ENCODE measurements around the gene MYO19.
"Not testable (repeated sequence)": the region's sequence is repeated elsewhere in the genome, so short reads cannot be mapped to it uniquely, and the experiment has no call there.

MYO19 gene

GRCh38 chr17:36524428-36524876 is 10.2 kb downstream of the MYO19 start:
- no peak overlapping the region for H3K9ac ChIP-seq (ENCODE audit: low read length)
- H3K36me3 ChIP-seq (ENCODE audit: control insufficient read depth, insufficient read depth, low read length), result peaks cover 6% of the 10 kb centered on the region

DNA sequence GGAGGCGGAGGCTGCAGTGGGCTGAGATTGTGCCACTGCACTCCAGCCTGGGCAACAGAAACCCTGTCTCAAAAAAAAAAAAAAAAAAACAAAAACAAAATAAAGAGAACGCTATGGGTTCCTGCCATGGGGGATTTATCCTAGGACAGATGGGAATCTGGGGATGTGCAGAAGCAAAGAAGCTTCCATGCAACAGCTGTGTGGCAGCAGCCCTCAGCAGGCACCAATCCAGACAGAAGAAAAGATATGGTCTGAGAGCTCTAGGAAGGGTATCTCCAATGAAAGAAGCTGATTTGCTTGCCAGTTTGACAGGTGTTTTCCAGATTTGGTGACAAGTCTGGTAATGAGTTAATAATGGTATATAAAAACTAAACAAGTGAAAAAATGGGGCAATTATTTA is 11.6 kb downstream of the MYO19 start:
- H3K36me3 ChIP-seq (ENCODE audit: control insufficient read depth, insufficient read depth, low read length), result peaks cover 6% of the 10 kb centered on the region
- no peaks in the 10 kb centered on the region for H3K27me3 ChIP-seq (ENCODE audit: control insufficient read depth, insufficient read depth, low read length)
- no peaks in the 10 kb centered on the region for H3K4me1 ChIP-seq (ENCODE audit: control insufficient read depth, insufficient read depth, low read length)
- H3K9me3 ChIP-seq (ENCODE audit: control insufficient read depth, low read length), result no peaks in the 10 kb centered on the region
- H3K4me3 ChIP-seq (ENCODE audit: low read length), result no peak overlapping the region
- no peak overlapping the region for H3K9ac ChIP-seq (ENCODE audit: low read length)

More at GRCh38 chr17:36524428-36524876, 10.2 kb downstream of the MYO19 start:
- H3K27me3 ChIP-seq (ENCODE audit: control insufficient read depth, insufficient read depth, low read length), result no peaks in the 10 kb centered on the region
- no peaks in the 10 kb centered on the region for H3K9me3 ChIP-seq (ENCODE audit: control insufficient read depth, low read length)
- H3K4me3 ChIP-seq (ENCODE audit: low read length), result no peak overlapping the region
- no peaks in the 10 kb centered on the region for H3K4me1 ChIP-seq (ENCODE audit: control insufficient read depth, insufficient read depth, low read length)

DNA sequence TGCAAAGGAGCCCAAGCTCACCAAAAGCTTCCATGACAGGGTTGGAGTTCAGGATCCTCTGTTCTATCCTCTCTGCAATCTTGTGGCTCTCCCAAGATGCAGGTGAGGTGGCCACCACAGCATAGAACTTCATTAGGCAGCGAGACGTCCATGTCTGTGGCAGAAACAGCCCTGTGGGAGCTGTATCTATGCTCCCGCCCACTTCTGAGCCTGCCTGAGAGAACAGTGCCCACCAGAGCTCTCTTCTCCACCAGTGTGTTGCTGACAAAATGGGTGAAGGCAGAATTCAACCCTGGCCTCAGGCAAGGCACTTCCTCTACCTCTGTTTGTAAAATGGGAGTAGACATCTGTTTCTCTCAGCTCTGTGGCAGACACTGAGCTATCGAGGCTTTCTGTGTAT is 18.8 kb downstream of the MYO19 start:
- H3K27me3 ChIP-seq (ENCODE audit: control insufficient read depth, insufficient read depth, low read length), result no peaks in the 10 kb centered on the region
- H3K9me3 ChIP-seq (ENCODE audit: control insufficient read depth, low read length), result no peaks in the 10 kb centered on the region
- H3K4me3 ChIP-seq (ENCODE audit: low read length), result no peak overlapping the region
- H3K36me3 ChIP-seq (ENCODE audit: control insufficient read depth, insufficient read depth, low read length), result peaks cover 6% of the 10 kb centered on the region
- no peaks in the 10 kb centered on the region for H3K4me1 ChIP-seq (ENCODE audit: control insufficient read depth, insufficient read depth, low read length)
- H3K9ac ChIP-seq (ENCODE audit: low read length), result no peak overlapping the region

DNA sequence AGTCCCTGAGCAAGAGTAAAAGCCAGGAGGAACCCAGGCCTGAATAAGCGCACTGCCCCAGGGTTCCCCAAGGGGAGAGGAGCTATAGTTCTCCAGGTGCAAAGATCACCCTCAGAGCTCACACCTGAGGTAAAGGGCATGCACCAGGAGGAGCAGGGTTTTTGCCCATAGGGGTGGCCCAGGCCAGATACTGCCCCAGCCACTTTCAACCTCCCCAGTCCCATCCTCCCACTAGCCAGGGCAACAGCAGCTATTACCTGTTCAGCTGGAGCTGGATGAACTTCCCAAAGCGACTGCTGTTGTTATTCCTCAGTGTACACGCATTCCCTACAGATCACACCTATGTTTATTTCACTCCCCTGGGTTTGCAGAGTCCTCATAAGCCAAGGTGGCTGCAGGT is 19.8 kb downstream of the MYO19 start:
- H3K36me3 ChIP-seq (ENCODE audit: control insufficient read depth, insufficient read depth, low read length), result peaks cover 6% of the 10 kb centered on the region
- no peaks in the 10 kb centered on the region for H3K9me3 ChIP-seq (ENCODE audit: control insufficient read depth, low read length)
- no peak overlapping the region for H3K4me3 ChIP-seq (ENCODE audit: low read length)
- no peak overlapping the region for H3K9ac ChIP-seq (ENCODE audit: low read length)
- H3K27me3 ChIP-seq (ENCODE audit: control insufficient read depth, insufficient read depth, low read length), result no peaks in the 10 kb centered on the region
- no peaks in the 10 kb centered on the region for H3K4me1 ChIP-seq (ENCODE audit: control insufficient read depth, insufficient read depth, low read length)

DNA sequence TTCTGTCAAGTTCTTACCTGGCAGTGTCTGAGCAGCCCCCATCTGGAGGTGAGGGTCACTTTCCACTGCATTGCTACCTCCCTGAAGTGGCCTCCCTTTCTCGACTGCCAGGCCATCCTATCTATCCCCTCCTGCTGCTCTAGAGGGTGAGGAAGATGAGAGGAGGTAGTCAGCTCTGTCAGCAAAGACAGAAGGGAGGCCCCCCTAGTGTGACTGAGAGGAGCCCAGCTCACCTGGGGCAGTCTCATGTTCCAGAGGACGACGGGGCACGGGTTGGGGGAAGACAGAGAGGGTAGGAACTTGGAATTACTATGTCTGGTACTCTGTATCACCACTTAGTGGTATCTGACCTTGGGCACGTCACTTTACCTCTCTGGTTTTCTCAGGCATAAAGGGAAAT is 22.0 kb downstream of the MYO19 start:
- Histone ChIP-seq H3K4me1 (ENCODE audit: control insufficient read depth, insufficient read depth, low read length) (no peaks in the 10 kb centered on the region), H3K4me3 (ENCODE audit: low read length) (no peak overlapping the region), H3K9ac (ENCODE audit: low read length) (no peak overlapping the region), H3K27me3 (ENCODE audit: control insufficient read depth, insufficient read depth, low read length) (no peaks in the 10 kb centered on the region), H3K9me3 (ENCODE audit: control insufficient read depth, low read length) (no peaks in the 10 kb centered on the region), H3K36me3 (ENCODE audit: control insufficient read depth, insufficient read depth, low read length) (peaks cover 11% of the 10 kb centered on the region)

DNA sequence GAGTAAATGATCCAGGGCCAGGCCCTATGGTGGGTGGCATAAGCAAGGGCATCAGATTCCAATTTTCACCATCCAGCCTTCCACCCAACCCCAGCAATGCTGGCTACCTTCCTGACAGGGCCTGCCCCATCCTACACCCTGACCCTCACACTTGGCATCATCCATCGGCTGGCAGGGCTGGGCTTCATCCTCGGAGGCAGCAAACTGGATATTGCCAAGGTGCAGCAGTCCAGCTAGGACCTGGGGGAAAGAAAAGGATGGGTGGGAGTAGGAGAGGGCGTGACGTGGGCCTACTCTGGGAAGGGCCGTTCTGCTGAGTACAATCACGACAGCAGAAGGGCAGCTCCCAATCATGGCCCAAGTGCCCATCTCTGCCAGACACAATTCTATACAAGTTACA is 23.5 kb downstream of the MYO19 start:
- no peak overlapping the region for H3K4me3 ChIP-seq (ENCODE audit: low read length)
- H3K9me3 ChIP-seq (ENCODE audit: control insufficient read depth, low read length), result no peaks in the 10 kb centered on the region
- no peaks in the 10 kb centered on the region for H3K27me3 ChIP-seq (ENCODE audit: control insufficient read depth, insufficient read depth, low read length)
- H3K4me1 ChIP-seq (ENCODE audit: control insufficient read depth, insufficient read depth, low read length), result no peaks in the 10 kb centered on the region
- peaks cover 11% of the 10 kb centered on the region for H3K36me3 ChIP-seq (ENCODE audit: control insufficient read depth, insufficient read depth, low read length)
- no peak overlapping the region for H3K9ac ChIP-seq (ENCODE audit: low read length)

- H3K4me3 ChIP-seq (ENCODE audit: low read length), result no peak overlapping the region
- no peaks in the 10 kb centered on the region for H3K4me1 ChIP-seq (ENCODE audit: control insufficient read depth, insufficient read depth, low read length)
- H3K27me3 ChIP-seq (ENCODE audit: control insufficient read depth, insufficient read depth, low read length), result no peaks in the 10 kb centered on the region
- H3K9me3 ChIP-seq (ENCODE audit: control insufficient read depth, low read length), result no peaks in the 10 kb centered on the region
- H3K36me3 ChIP-seq (ENCODE audit: control insufficient read depth, insufficient read depth, low read length), result peaks cover 11% of the 10 kb centered on the region
- H3K9ac ChIP-seq (ENCODE audit: low read length), result no peak overlapping the region
Observed at GRCh38 chr17:36510636-36511035, 24.0 kb downstream of the MYO19 start.

GRCh38 chr17:36509272-36509985 is 25.2 kb downstream of the MYO19 start:
- no peak overlapping the region for H3K4me3 ChIP-seq (ENCODE audit: low read length)
- peaks cover 11% of the 10 kb centered on the region for H3K36me3 ChIP-seq (ENCODE audit: control insufficient read depth, insufficient read depth, low read length)
- H3K4me1 ChIP-seq (ENCODE audit: control insufficient read depth, insufficient read depth, low read length), result no peaks in the 10 kb centered on the region
- H3K9me3 ChIP-seq (ENCODE audit: control insufficient read depth, low read length), result no peaks in the 10 kb centered on the region
- H3K9ac ChIP-seq (ENCODE audit: low read length), result no peak overlapping the region
- no peaks in the 10 kb centered on the region for H3K27me3 ChIP-seq (ENCODE audit: control insufficient read depth, insufficient read depth, low read length)

DNA sequence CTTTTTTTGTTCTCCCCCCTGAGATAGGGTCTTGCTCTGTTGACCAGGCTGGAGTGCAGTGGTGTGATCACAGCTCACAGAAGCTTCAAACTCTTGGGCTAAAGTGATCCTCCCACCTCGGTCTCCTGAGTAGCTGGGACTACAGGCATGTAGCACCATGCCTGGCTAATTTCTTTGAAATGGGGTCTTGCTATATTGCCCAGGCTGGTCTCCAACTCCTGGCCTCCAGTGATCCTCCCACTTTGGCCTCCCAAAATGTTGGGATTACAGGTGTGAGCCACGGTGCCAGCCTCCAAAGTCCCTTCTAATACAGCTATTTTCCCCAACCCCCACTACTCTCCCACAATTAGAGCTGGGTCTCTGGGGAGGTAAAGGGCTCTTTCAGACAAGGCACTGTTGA is 26.2 kb downstream of the MYO19 start:
- H3K4me1 ChIP-seq (ENCODE audit: control insufficient read depth, insufficient read depth, low read length); H3K9me3 ChIP-seq (ENCODE audit: control insufficient read depth, low read length): not testable (repeated sequence)
- peaks cover 18% of the 10 kb centered on the region for H3K36me3 ChIP-seq (ENCODE audit: control insufficient read depth, insufficient read depth, low read length)

GRCh38 chr17:36507266-36507665 is 27.4 kb downstream of the MYO19 start:
- H3K4me3 ChIP-seq (ENCODE audit: low read length), result no peak overlapping the region
- no peak overlapping the region for H3K9ac ChIP-seq (ENCODE audit: low read length)
- H3K36me3 ChIP-seq (ENCODE audit: control insufficient read depth, insufficient read depth, low read length), result peaks cover 24% of the 10 kb centered on the region
- H3K9me3 ChIP-seq (ENCODE audit: control insufficient read depth, low read length), result no peaks in the 10 kb centered on the region
- H3K4me1 ChIP-seq (ENCODE audit: control insufficient read depth, insufficient read depth, low read length), result no peaks in the 10 kb centered on the region
- no peaks in the 10 kb centered on the region for H3K27me3 ChIP-seq (ENCODE audit: control insufficient read depth, insufficient read depth, low read length)

More for the DNA sequence above, 26.2 kb downstream of the MYO19 start:
- H3K4me3 ChIP-seq (ENCODE audit: low read length); H3K9ac ChIP-seq (ENCODE audit: low read length); H3K27me3 ChIP-seq (ENCODE audit: control insufficient read depth, insufficient read depth, low read length): not testable (repeated sequence)

DNA sequence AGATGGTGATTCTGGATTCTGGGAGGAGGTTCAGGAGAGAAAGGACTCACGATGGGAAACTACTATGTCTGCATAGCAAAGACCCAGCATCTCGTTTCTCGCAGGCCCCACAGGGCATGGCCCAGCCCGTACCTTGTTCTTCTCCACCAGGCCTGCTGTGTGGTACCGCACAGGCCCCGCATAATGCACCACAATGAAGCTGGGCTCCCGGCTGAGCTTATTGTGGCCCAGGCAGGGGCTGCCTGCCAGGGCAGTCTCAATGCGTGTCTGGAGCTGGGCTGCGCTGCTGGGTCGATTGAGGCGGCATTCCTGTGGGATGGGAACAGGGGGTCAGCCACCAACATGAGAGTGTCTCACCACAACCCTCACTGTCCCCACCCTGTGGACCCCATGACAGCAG is 27.8 kb downstream of the MYO19 start:
- no peak overlapping the region for H3K4me3 ChIP-seq (ENCODE audit: low read length)
- H3K9me3 ChIP-seq (ENCODE audit: control insufficient read depth, low read length), result no peaks in the 10 kb centered on the region
- no peaks in the 10 kb centered on the region for H3K4me1 ChIP-seq (ENCODE audit: control insufficient read depth, insufficient read depth, low read length)
- no peak overlapping the region for H3K9ac ChIP-seq (ENCODE audit: low read length)
- no peaks in the 10 kb centered on the region for H3K27me3 ChIP-seq (ENCODE audit: control insufficient read depth, insufficient read depth, low read length)
- H3K36me3 ChIP-seq (ENCODE audit: control insufficient read depth, insufficient read depth, low read length), result peaks cover 24% of the 10 kb centered on the region

DNA sequence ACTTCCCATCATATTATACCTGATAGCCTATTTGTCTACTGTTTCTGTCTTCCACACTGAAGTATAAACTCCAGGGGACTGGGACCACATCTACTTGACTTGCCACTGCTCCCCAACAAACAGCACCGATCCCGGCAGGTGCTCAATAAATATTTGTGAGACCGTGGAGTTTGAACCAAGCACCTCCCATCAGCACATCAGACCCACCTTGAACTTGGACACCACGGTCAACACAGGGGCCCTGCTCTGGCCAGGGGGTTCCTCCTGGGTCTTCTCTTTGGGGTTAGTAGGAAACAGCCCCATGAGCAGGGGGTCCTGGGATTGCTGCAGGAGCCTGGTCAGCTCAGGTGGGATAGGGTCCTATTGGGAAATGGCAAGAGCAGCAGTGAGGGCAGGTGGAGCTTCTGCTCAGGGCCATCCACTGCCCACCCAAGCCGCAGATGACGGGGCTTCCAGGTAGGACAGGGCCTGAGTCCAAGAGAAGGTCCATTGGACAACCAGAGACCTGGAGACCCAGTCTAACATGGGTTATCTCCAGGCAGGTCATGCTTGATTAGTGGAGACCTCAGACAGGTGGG is 28.3 kb downstream of the MYO19 start:
- Histone ChIP-seq H3K36me3 (ENCODE audit: control insufficient read depth, insufficient read depth, low read length) (peaks cover 24% of the 10 kb centered on the region), H3K4me3 (ENCODE audit: low read length) (no peak overlapping the region), H3K4me1 (ENCODE audit: control insufficient read depth, insufficient read depth, low read length) (no peaks in the 10 kb centered on the region), H3K9me3 (ENCODE audit: control insufficient read depth, low read length) (no peaks in the 10 kb centered on the region), H3K9ac (ENCODE audit: low read length) (no peak overlapping the region), H3K27me3 (ENCODE audit: control insufficient read depth, insufficient read depth, low read length) (no peaks in the 10 kb centered on the region)

Data from mucosa of stomach (tissue), 1 donor.